Gastrocnemius medialis (tissue), 4 donors: ENCODE data around the gene CCDC40.

Source experiments
- CTCF ChIP-seq, 5 experiments: fragments of 450-650 bp in 3 of 5; fragments of 200-600 bp in 2 of 5; sonication (generic) in 2 of 5; IDR thresholded peaks in 4 of 5; conservative IDR thresholded peaks in 1 of 5; 1 replicate in 4 of 5; 2 replicates in 1 of 5; pipeline ENCODE4 v1.5.1; 2016 to 2019; ENCODE audit warnings: antibody characterized with exemption in 5 of 5, mild to moderate bottlenecking in 3 of 5, moderate library complexity in 3 of 5
- POLR2A ChIP-seq, 2 donors: fragments of 450-650 bp; IDR thresholded peaks; one replicate each; pipeline ENCODE4 v1.6.1; 2017; ENCODE audit warnings: antibody characterized with exemption in 2 of 2, mild to moderate bottlenecking in 2 of 2, moderate library complexity in 2 of 2

DNA sequence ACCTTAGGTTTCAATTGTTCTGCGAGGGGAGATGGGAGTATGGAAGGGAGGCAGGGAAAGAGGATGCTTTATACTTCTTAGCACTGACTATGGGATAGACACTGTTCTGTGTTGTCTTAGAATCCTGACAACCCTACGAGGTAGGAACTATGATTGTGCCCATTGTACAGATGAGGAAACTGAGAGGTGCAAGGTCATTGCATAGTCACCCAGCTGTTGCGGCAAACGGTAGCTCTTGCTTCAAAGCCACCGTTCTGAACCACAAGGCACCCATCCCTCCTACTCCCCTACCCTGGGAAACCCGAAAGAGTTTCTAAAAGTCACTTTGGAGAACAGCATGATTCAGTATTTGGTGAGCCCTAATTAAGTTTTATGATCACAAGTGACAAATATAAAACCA is 7.5 kb downstream of the CCDC40 start:
- TF ChIP-seq POLR2A (IDR thresholded peaks at IDR 0.05) (no peak), CTCF (IDR thresholded peaks at IDR 0.05 in 4 of 5, conservative IDR thresholded peaks at IDR 0.05 in 1 of 5) (no peak)
